Erythroblast (primary cell): ENCODE measurements around the gene TRIM37.
"Not testable (repeated sequence)": the region's sequence is repeated elsewhere in the genome, so short reads cannot be mapped to it uniquely, and the experiment has no call there.

ENCODE experiments used
- DNase-seq, 2 experiments: peaks; one replicate each; lab custom pipeline; 2025; lab: John Stamatoyannopoulos, UW
- GATA1 ChIP-seq: IDR thresholded peaks from 2 replicates; pipeline ENCODE4 v1.6.1; 2011; ENCODE audit warnings: low read depth, mild to moderate bottlenecking, control low read depth, low read length, moderate library complexity
- POLR2A ChIP-seq: IDR thresholded peaks from 2 replicates; pipeline ENCODE4 v1.6.1; 2011; ENCODE audit warnings: mild to moderate bottlenecking, low read length

Gene TRIM37

DNA sequence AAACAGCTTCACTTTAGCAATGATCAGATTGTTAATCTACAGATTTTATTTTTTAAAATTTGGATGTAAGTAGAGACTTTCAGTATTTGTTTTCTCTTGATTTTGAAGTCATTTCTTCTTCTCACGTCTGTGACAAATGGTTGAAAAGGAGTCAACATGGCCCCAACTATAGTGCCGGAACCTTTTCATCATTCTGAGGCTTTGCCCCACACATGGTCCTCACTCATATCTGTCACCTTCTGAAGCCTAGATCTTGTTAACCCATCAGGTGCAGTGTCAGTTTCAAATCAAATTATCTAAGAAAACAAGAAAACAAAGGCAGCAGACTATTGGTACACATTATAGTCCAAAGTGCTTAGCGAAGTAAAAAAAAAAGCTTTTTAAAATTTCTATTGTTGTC is 124.1 kb downstream of the TRIM37 start:
- TF ChIP-seq GATA1: no peak
- no peak for TF ChIP-seq POLR2A
- no peak for DNase-seq

DNA sequence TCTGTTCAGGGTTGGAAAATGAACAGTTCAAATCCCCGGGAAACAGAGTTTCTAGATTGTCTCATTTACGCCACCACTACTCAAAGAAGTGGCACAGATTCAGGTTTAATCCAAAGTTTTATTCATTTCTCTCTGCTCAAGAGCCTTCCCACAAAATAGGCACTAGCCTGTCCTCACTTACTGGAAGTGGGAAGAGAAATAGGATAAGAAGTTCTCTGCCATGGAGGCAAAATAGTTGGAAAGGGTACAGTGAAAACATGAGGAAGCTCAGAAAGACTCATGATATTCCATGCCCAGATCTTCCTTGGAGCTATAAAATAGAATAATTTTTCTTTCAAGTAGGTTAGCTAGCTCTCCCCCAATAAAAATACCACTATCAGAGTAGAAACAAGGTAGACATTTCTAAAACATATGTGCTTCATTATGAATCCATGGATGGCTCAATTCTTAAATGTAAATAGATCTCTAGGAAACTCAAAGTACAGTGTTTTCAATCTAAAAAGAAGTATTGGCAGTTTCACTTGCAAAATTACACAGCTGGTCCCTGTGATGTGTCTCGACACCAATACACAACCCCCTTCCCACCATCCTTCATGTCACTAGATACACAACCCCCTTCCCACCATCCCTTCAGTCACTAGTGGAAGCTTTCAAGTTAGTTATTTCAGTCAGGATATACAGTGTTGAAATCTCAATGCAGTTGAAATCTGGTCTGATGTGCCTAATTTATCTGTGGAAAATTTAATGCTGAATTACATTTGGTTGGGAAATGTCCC is 125.8 kb downstream of the TRIM37 start:
- TF ChIP-seq GATA1 (no peak), POLR2A (no peak)
- DNase-seq: no peak

- DNase-seq: no peak
- TF ChIP-seq GATA1 (no peak), POLR2A (no peak)
These were observed 130.1 kb downstream of the TRIM37 start for GRCh38 chr17:58976541-58976940.

GRCh38 chr17:58974354-58974753 is 132.3 kb downstream of the TRIM37 start:
- TF ChIP-seq POLR2A: no peak
- no peak for TF ChIP-seq GATA1
- DNase-seq: no peak

GRCh38 chr17:58970609-58971450 is 135.8 kb downstream of the TRIM37 start:
- DNase-seq: no peak
- TF ChIP-seq GATA1: no peak
- TF ChIP-seq POLR2A: no peak

DNA sequence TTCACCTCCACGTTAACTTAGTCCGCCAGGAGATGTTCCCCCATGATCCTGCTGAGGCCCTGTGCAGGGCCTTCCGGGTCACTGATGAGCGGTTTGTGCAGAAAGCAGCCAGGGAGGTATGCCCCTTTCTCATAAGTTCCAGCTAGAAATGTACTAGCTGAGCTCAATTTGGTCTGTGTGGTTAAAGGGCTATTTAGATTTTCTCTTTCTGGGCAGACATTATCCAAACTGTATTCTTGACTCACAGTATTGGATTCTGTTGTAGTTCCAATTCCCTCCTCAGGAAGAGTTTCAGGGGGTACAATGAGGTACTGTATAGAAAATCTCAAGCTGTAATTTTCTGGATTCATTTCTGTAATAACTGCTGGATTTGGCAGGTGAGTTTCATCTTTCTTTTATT is 137.1 kb downstream of the TRIM37 start:
- TF ChIP-seq GATA1 (no peak), POLR2A (no peak)
- DNase-seq: no peak

- TF ChIP-seq GATA1: no peak
- no peak for TF ChIP-seq POLR2A
- no peak for DNase-seq
These were observed 137.5 kb downstream of the TRIM37 start for GRCh38 chr17:58969156-58969555.

DNA sequence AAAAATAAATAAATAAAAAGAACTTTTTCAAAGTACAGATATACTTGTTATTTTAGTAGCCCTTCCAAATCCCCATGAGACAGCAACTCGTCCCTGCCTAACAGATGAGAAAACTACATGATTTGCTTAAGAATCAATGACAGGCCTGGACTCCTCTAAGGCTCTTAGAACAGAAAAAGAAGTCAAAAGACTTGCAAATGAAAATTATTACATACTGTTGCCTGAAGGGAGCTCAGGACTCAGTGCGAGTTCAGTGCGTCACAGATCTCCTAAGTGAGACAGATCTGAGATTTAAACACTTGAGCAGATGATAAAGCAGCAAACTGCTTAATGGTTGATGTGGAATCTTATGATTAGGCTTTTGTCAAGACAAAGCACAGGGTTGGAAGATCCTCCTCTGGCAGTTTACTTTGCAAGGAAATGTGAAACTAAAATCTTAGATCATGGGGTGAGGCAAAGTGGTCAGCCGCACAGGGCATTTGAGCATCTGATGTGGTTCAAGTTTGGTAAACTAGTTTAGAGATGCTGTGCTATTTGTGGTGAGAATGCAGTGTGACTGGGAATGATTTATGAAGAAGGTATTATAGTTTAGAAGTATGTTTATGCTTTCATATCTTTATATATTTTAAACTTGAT is 138.1 kb downstream of the TRIM37 start:
- no peak for TF ChIP-seq GATA1
- no peak for TF ChIP-seq POLR2A
- DNase-seq: no peak

DNA sequence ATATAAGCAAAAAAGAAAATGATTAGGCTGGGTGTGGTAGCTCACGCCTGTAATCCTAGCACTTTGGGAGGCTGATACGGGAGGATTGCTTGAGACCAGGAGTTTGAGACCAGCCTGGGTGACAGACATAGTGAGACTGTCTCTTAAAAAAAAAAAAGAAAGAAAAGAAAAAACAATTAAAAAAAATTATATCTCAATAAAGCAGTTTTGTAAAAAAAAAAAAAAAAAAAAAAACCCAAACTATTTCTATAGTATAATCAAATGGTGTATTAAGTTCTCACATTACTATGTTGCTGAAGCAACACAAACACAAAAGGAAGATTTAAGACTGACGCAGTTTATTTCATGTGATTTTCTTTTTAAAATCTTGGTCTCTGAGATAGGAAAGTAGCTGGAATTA is 140.5 kb downstream of the TRIM37 start:
- no peak for DNase-seq
- no peak for TF ChIP-seq POLR2A
- no peak for TF ChIP-seq GATA1

- TF ChIP-seq GATA1 (no peak), POLR2A (no peak)
These were observed 141.5 kb downstream of the TRIM37 start for GRCh38 chr17:58965221-58965620.

DNA sequence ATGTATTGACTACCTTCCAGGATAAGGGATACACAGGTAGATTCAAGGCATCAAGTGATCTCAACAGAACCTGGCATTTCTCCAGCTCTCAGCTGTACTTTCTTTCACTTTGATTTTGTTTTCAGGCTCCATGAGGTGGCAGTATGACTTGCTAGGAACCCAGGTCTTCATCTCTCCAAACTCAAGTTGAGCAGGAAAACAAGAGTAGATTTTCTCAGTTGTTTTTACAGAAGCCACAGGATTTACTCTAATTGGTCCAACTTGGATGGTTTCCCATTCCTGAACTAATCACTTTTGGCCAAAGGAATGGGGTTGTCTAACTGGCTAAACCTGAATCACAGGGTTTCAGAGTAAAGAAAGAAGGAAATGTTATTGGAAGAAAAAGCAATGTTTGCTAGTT is 146.6 kb downstream of the TRIM37 start:
- peak in 1 of 2 experiments; percentile 19 for DNase-seq
- TF ChIP-seq GATA1 (no peak), POLR2A (no peak)

More at GRCh38 chr17:58965221-58965620, 141.5 kb downstream of the TRIM37 start:
- DNase-seq: no peak

DNA sequence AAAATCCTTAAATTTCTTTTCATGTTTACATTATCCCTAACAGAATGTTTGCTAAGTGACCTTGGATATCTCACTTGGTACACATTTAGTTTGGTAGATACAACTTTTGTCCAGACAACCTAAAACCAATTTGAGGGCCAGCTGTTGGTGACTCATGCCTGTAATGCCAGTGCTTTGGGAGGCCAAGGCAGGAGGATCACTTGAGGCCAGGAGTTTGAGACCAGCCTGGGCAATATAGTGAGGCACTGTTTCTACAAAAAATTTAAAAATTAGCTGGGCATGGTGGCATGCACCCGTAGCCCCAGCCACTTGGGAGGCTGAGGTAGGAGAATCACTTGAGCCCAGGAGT is 149.0 kb downstream of the TRIM37 start:
- DNase-seq: not testable (repeated sequence)

- DNase-seq: no peak
These were observed 149.5 kb downstream of the TRIM37 start for GRCh38 chr17:58956997-58957724.

GRCh38 chr17:58954358-58954757 is 152.3 kb downstream of the TRIM37 start:
- DNase-seq: not testable (repeated sequence)

More at GRCh38 chr17:58956997-58957724, 149.5 kb downstream of the TRIM37 start:
- TF ChIP-seq GATA1 (no peak), POLR2A (no peak)
